CD14-positive monocyte (primary cell): ENCODE data around the gene DSC2. TPM values are rescaled to one million over a fixed set of nuclear protein-coding genes. Genes with fewer than 3 reads are reported as not detected.

Experiments used
- DNase-seq, 3 donors: peaks; one replicate each; pipeline ENCODE4 v3.0.0-alpha.2; 2011 to 2022
- H2AFZ ChIP-seq: 2 replicates; pipeline ENCODE4 v1.6.0; 2012; ENCODE audit warnings: mild to moderate bottlenecking, low read depth, low read length, inconsistent platforms; ENCODE audit not compliant: insufficient read depth, poor library complexity, severe bottlenecking
- H3K27ac ChIP-seq, 2 donors: 1 replicate in 1 of 2; 2 replicates in 1 of 2; pipeline ENCODE4 v1.5.1; 2012 to 2013; ENCODE audit warnings: low read length in 2 of 2, control low read depth in 1 of 2, inconsistent platforms in 1 of 2, low read depth in 1 of 2, mild to moderate bottlenecking in 1 of 2
- H3K27me3 ChIP-seq, 2 donors: one replicate each; pipeline versions ENCODE4 v1.6.0 to v1.6.1; 2011 to 2013; ENCODE audit warnings: low read length in 2 of 2; ENCODE audit not compliant: control insufficient read depth in 2 of 2, insufficient read depth in 2 of 2
- H3K36me3 ChIP-seq, 2 donors: replicated peaks in 1 of 2; 1 replicate in 1 of 2; 2 replicates in 1 of 2; pipeline versions ENCODE4 v1.5.1 to v1.6.1; 2012 to 2013; ENCODE audit warnings: low read length in 2 of 2, control low read depth in 1 of 2, inconsistent platforms in 1 of 2, mild to moderate bottlenecking in 1 of 2; ENCODE audit not compliant: insufficient read depth in 2 of 2, control insufficient read depth in 1 of 2
- H3K4me1 ChIP-seq, 2 donors: 1 replicate in 1 of 2; 2 replicates in 1 of 2; pipeline versions ENCODE4 v1.5.1 to v1.6.1; 2012 to 2013; ENCODE audit warnings: low read length in 2 of 2, control low read depth in 1 of 2, inconsistent platforms in 1 of 2, mild to moderate bottlenecking in 1 of 2, moderate library complexity in 1 of 2; ENCODE audit not compliant: insufficient read depth in 2 of 2, control insufficient read depth in 1 of 2
- H3K4me2 ChIP-seq: replicated peaks from 2 replicates; pipeline ENCODE3; 2012; ENCODE audit warnings: low read length, moderate library complexity, mild to moderate bottlenecking; ENCODE audit not compliant: poor library complexity, severe bottlenecking; ENCODE audit errors: extremely low read depth
- H3K4me3 ChIP-seq, 3 experiments: fragments of 200-600 bp in 1 of 3; sonication (generic) in 1 of 3; replicated peaks in 1 of 3; 1 replicate in 2 of 3; 2 replicates in 1 of 3; pipeline ENCODE4 v1.5.1; 2011 to 2013; ENCODE audit warnings: low read length in 3 of 3, mild to moderate bottlenecking in 3 of 3, control low read depth in 2 of 3, low read depth in 2 of 3, inconsistent platforms in 1 of 3, moderate library complexity in 1 of 3
- H3K79me2 ChIP-seq: 2 replicates; pipeline ENCODE4 v1.6.0; 2012; ENCODE audit warnings: mild to moderate bottlenecking, control low read depth, inconsistent platforms, low read length, moderate library complexity; ENCODE audit not compliant: insufficient read depth
- H3K9ac ChIP-seq: 2 replicates; pipeline ENCODE4 v1.6.0; 2017; ENCODE audit warnings: low read length, mild to moderate bottlenecking; ENCODE audit not compliant: insufficient read depth, poor library complexity, severe bottlenecking
- H3K9me3 ChIP-seq, 2 donors: replicated peaks in 1 of 2; 1 replicate in 1 of 2; 2 replicates in 1 of 2; pipeline versions ENCODE4 v1.5.1 to v1.6.1; 2012 to 2013; ENCODE audit warnings: low read length in 2 of 2, control low read depth in 1 of 2; ENCODE audit not compliant: control insufficient read depth in 1 of 2, insufficient read depth in 1 of 2
- H4K20me1 ChIP-seq: 2 replicates; pipeline ENCODE4 v1.6.0; 2012; ENCODE audit warnings: mild to moderate bottlenecking, low read length, control low read depth, moderate library complexity; ENCODE audit not compliant: insufficient read depth
- H3K27ac Mint-ChIP-seq, 7 donors: one replicate each; pipeline ENCODE4 v1.8.0; 2020; ENCODE audit warnings: mild to moderate bottlenecking in 7 of 7, mixed read lengths in 7 of 7, moderate library complexity in 6 of 7, inconsistent platforms in 2 of 7
- H3K27me3 Mint-ChIP-seq, 3 donors: one replicate each; pipeline ENCODE4 v1.8.0; 2021 to 2022; ENCODE audit warnings: low read depth in 3 of 3, mild to moderate bottlenecking in 3 of 3, mixed read lengths in 3 of 3, moderate library complexity in 3 of 3, inconsistent platforms in 1 of 3
- H3K36me3 Mint-ChIP-seq, 2 donors: one replicate each; pipeline ENCODE4 v1.8.0; 2020; ENCODE audit warnings: mixed read lengths in 2 of 2, inconsistent platforms in 1 of 2, mild to moderate bottlenecking in 1 of 2
- H3K4me1 Mint-ChIP-seq: one replicate; pipeline ENCODE4 v1.8.0; 2020; ENCODE audit warnings: mild to moderate bottlenecking, mixed read lengths
- H3K4me3 Mint-ChIP-seq, 2 donors: one replicate each; pipeline ENCODE4 v1.8.0; 2020; ENCODE audit warnings: mild to moderate bottlenecking in 2 of 2, mixed read lengths in 2 of 2, moderate library complexity in 1 of 2
- H3K9me3 Mint-ChIP-seq, 7 donors: one replicate each; pipeline ENCODE4 v1.8.0; 2020 to 2022; ENCODE audit warnings: mixed read lengths in 7 of 7, mild to moderate bottlenecking in 6 of 7, moderate library complexity in 6 of 7, inconsistent platforms in 2 of 7
- whole genome bisulfite sequencing: methylation state at CpG from one replicate; pipeline ENCODE4 v1.1.5; 2013; ENCODE audit warnings: missing lambda C conversion rate; ENCODE audit not compliant: insufficient coverage; 5-methylcytosine and 5-hydroxymethylcytosine counted together
- intact Hi-C, 2 donors: fragments of 100-400 bp; cut with micrococcal nuclease; formaldehyde crosslinking; loops; one replicate each; pipeline versions ENCODE4 v1.15.0 to v1.15.1; 2023
- polyA plus RNA-seq, 3 donors: library from polyadenylated mRNA; depleted of rRNA in 1 of 3; unstranded in 2 of 3; stranded (reverse) in 1 of 3; fragments of 300-500 nt in 2 of 3; fragments of >200 nt in 1 of 3; fragmentation: Illumina TruSeq in 2 of 3; gene quantifications; 1 replicate in 2 of 3; 2 replicates in 1 of 3; pipeline ENCODE4 v1.2.3, GENCODE V29; 2012 to 2021
- TF ChIP-seq, protein P1 (sequence below): fragments of 200-600 bp; IDR thresholded peaks from one replicate; pipeline ENCODE4 v1.8.0; 2022; ENCODE audit warnings: antibody characterized with exemption, mild to moderate bottlenecking

The DSC2 gene
- polyA plus RNA-seq, 3 donors = 3.2 to 11.3 (median 3.3) TPM

DNA sequence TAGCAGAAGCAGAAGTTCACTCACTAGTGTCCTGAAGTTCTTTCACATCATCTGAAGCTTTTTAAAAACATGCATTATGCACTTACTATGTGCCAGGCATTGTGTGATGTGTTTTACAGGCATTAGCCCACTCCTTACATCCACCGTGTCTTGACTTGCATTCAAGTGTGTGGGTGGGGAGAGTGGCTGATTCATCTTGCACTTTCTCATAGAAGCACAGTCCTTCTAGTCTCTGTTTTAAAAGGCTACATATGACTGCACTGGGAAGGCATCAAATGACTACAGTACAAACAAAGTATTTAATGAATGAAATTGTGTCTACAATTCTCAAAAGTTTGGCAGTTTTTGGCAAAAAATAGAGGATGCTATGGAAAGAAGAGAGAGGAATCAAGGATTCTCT lies 38.1 kb downstream of the DSC2 start:
- Histone ChIP-seq H3K4me2 (no peak overlapping the region), H3K27me3 (no peaks in the 10 kb centered on the region), H4K20me1 (no peaks in the 10 kb centered on the region), H3K79me2 (no peaks in the 10 kb centered on the region), H3K4me3 (no peak overlapping the region), H3K36me3 (no peaks in the 10 kb centered on the region), H2AFZ (no peak overlapping the region), H3K9me3 (no peaks in the 10 kb centered on the region), H3K9ac (no peak overlapping the region), H3K27ac (no peak overlapping the region), H3K4me1 (no peaks in the 10 kb centered on the region)
- Mint-ChIP-seq H3K9me3 (peaks cover 0 to 2% (median 0%) of the 10 kb centered on the region in 7 donors), H3K27ac (no peak overlapping the region), H3K4me1 (no peaks in the 10 kb centered on the region), H3K27me3 (peaks cover 0 to 4% (median 2%) of the 10 kb centered on the region in 3 donors), H3K4me3 (no peak overlapping the region), H3K36me3 (peaks cover 3 to 5% of the 10 kb centered on the region in 2 donors)
- DNase-seq = no peak
- intact Hi-C loops = no loop called here
- TF ChIP-seq, protein P1, sequence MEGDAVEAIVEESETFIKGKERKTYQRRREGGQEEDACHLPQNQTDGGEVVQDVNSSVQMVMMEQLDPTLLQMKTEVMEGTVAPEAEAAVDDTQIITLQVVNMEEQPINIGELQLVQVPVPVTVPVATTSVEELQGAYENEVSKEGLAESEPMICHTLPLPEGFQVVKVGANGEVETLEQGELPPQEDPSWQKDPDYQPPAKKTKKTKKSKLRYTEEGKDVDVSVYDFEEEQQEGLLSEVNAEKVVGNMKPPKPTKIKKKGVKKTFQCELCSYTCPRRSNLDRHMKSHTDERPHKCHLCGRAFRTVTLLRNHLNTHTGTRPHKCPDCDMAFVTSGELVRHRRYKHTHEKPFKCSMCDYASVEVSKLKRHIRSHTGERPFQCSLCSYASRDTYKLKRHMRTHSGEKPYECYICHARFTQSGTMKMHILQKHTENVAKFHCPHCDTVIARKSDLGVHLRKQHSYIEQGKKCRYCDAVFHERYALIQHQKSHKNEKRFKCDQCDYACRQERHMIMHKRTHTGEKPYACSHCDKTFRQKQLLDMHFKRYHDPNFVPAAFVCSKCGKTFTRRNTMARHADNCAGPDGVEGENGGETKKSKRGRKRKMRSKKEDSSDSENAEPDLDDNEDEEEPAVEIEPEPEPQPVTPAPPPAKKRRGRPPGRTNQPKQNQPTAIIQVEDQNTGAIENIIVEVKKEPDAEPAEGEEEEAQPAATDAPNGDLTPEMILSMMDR = no peak
- no CpG with 5 or more reads among the region's 1 CpG for WGBS

DNA sequence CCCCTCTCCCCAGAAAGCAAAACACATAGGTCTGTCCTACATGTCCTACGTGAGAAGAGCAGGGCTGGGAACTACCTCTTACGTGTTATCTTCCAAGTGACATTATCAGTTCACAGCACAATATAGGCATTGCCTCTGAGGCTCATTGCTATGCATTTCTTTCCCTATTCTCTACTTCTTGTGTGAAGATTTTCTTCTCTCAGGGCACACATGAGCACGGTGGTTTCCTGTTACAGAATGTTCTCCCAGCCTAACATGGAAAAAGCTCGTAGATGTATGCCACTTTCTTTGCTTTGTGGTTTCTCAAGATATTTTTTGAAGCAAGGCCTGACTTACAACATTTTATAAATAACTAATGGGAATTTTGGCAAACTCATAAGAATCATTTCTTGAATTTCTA lies 40.3 kb downstream of the DSC2 start:
- Mint-ChIP-seq H3K27me3 (peaks cover 0 to 6% (median 5%) of the 10 kb centered on the region in 3 donors), H3K36me3 (no peaks in the 10 kb centered on the region), H3K4me3 (no peak overlapping the region), H3K9me3 (peaks cover 0 to 2% (median 0%) of the 10 kb centered on the region in 7 donors), H3K4me1 (no peaks in the 10 kb centered on the region), H3K27ac (no peak overlapping the region)
- Histone ChIP-seq H2AFZ (no peak overlapping the region), H3K27ac (no peak overlapping the region), H3K4me3 (no peak overlapping the region), H4K20me1 (no peaks in the 10 kb centered on the region), H3K9me3 (no peaks in the 10 kb centered on the region), H3K79me2 (no peaks in the 10 kb centered on the region), H3K27me3 (no peaks in the 10 kb centered on the region), H3K36me3 (no peaks in the 10 kb centered on the region), H3K4me2 (no peak overlapping the region), H3K4me1 (no peaks in the 10 kb centered on the region), H3K9ac (no peak overlapping the region)
- intact Hi-C loops = no loop called here
- TF ChIP-seq, protein P1 = no peak
- no peak for DNase-seq
- no CpG with 5 or more reads among the region's 4 CpGs for WGBS
